Body of pancreas (tissue), 4 donors: Measurements from ENCODE around the gene CSF1R.

ENCODE experiments used
- POLR2A ChIP-seq, 3 donors: fragments of 450-650 bp; IDR thresholded peaks; one replicate each; pipeline ENCODE4 v1.6.1; 2016; ENCODE audit warnings: antibody characterized with exemption in 3 of 3, mild to moderate bottlenecking in 2 of 3
- TF ChIP-seq, protein P1 (sequence below), 7 experiments: fragments of 450-650 bp in 4 of 7; fragments of 200-600 bp in 3 of 7; sonication (generic) in 3 of 7; IDR thresholded peaks; one replicate each; pipeline ENCODE4 v1.5.1; 2016 to 2019; ENCODE audit warnings: antibody characterized with exemption in 7 of 7

DNA sequence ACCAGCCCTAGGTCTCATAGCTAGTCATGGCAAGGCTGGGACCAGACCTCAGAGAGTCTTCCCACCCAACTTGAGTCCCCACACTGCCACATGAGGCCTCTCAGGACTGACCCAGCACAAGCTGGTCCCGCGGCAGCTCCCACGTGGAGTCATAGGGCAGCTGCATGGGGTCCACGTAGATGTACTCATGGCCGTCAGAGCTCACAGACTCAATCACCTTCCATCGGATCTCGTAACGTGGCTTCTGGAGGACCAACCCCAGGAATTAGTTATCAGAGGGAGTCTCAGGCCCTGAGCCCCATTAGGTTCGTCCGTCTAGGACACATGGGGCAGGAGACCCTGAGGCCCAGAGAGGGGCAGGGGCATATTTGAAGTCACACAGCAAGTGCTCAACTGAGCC is 39.0 kb upstream of the CSF1R start:
- no peak for TF ChIP-seq POLR2A (IDR thresholded peaks at IDR 0.05)
- TF ChIP-seq, protein P1, sequence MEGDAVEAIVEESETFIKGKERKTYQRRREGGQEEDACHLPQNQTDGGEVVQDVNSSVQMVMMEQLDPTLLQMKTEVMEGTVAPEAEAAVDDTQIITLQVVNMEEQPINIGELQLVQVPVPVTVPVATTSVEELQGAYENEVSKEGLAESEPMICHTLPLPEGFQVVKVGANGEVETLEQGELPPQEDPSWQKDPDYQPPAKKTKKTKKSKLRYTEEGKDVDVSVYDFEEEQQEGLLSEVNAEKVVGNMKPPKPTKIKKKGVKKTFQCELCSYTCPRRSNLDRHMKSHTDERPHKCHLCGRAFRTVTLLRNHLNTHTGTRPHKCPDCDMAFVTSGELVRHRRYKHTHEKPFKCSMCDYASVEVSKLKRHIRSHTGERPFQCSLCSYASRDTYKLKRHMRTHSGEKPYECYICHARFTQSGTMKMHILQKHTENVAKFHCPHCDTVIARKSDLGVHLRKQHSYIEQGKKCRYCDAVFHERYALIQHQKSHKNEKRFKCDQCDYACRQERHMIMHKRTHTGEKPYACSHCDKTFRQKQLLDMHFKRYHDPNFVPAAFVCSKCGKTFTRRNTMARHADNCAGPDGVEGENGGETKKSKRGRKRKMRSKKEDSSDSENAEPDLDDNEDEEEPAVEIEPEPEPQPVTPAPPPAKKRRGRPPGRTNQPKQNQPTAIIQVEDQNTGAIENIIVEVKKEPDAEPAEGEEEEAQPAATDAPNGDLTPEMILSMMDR (IDR thresholded peaks at IDR 0.05): no peak
